DND-41 (cell line): ENCODE data around the gene MYPN.

Experiments
- CTCF ChIP-seq: IDR thresholded peaks from 2 replicates; pipeline ENCODE4 v1.5.1; 2012; ENCODE audit warnings: borderline replicate concordance, low read length, moderate library complexity, mild to moderate bottlenecking; ENCODE audit not compliant: poor library complexity, severe bottlenecking; ENCODE audit errors: extremely low read depth
- EZH2 ChIP-seq: IDR thresholded peaks from 3 replicates; pipeline ENCODE4 v1.6.1; 2012; ENCODE audit warnings: borderline replicate concordance, low read depth, mild to moderate bottlenecking, moderate library complexity, low read length, inconsistent platforms; ENCODE audit not compliant: severe bottlenecking

GRCh38 chr10:68166871-68167585 is 57.7 kb downstream of the MYPN start:
- TF ChIP-seq CTCF (no peak), EZH2 (no peak)
